Peyer's patch (tissue), 4 donors: Measurements from ENCODE around the gene SREBF2. TPM values are rescaled to one million over a fixed set of nuclear protein-coding genes. Genes with fewer than 3 reads are reported as not detected.

ENCODE experiments used
- DNase-seq, 3 donors: peaks; one replicate each; pipeline ENCODE4 v3.0.0-alpha.2; 2017 to 2019
- H3K27ac ChIP-seq, 4 donors: fragments of 200-600 bp; sonication (generic); one replicate each; pipeline ENCODE4 v1.5.1; 2016 to 2019
- H3K27me3 ChIP-seq, 2 donors: fragments of 200-600 bp; sonication (generic); one replicate each; pipeline ENCODE4 v1.5.1; 2019
- H3K36me3 ChIP-seq, 3 donors: fragments of 200-600 bp; sonication (generic); one replicate each; pipeline ENCODE4 v1.5.1; 2016 to 2019
- H3K4me1 ChIP-seq, 4 donors: fragments of 200-600 bp; sonication (generic); one replicate each; pipeline ENCODE4 v1.5.1; 2016 to 2019
- H3K4me3 ChIP-seq, 4 donors: fragments of 200-600 bp; sonication (generic); 1 replicate in 3 of 4; 2 replicates in 1 of 4; pipeline ENCODE4 v1.5.1; 2016 to 2019; ENCODE audit warnings: mild to moderate bottlenecking in 1 of 4
- H3K9me3 ChIP-seq, 4 donors: fragments of 200-600 bp; sonication (generic); one replicate each; pipeline ENCODE4 v1.5.1; 2016 to 2019; ENCODE audit warnings: mild to moderate bottlenecking in 1 of 4
- POLR2A ChIP-seq, 2 donors: fragments of 450-650 bp; IDR thresholded peaks; one replicate each; pipeline ENCODE4 v1.5.1; 2017; ENCODE audit warnings: antibody characterized with exemption in 2 of 2, mild to moderate bottlenecking in 2 of 2, moderate library complexity in 2 of 2
- total RNA-seq, 4 donors: library from RNA; depleted of rRNA; stranded (reverse); fragments of >200 nt; gene quantifications; one replicate each; pipeline ENCODE4 v1.1.0, GENCODE V29; 2016
- TF ChIP-seq, protein P1 (sequence below), 6 experiments: fragments of 450-650 bp in 4 of 6; fragments of 200-600 bp in 2 of 6; sonication (generic) in 1 of 6; IDR thresholded peaks; one replicate each; pipeline ENCODE4 v1.5.1; 2017 to 2019; ENCODE audit warnings: antibody characterized with exemption in 6 of 6, mild to moderate bottlenecking in 3 of 6, moderate library complexity in 1 of 6

Gene SREBF2
- total RNA-seq, 4 donors from 2014 or later: 66.0 to 221 (median 144) TPM

DNA sequence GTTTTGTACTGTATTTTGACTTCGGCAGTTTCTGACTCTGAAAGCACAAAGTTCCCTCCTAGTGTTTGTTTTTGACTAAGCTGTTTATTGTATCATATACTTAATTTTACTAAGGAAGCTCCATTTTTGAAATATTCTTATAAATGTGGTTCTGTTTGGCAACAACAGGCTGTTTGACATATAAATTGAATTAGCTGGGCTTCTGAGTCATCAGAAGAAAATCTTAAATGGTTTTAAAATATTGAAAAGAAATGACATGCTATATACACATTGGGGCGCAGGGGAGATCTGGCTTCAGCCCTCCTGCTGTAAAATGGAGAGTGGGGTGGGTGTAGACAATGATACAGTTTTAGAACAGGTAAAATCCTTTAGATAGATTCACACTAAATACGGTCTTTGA, 43.4 kb downstream of the SREBF2 start:
- Histone ChIP-seq H3K4me3 (no peak overlapping the region), H3K9me3 (no peaks in the 10 kb centered on the region), H3K36me3 (peaks cover 0 to 99% (median 0%) of the 10 kb centered on the region in 3 donors), H3K27ac (no peak overlapping the region), H3K4me1 (no peaks in the 10 kb centered on the region), H3K27me3 (no peaks in the 10 kb centered on the region)
- DNase-seq: no peak
- TF ChIP-seq, protein P1, sequence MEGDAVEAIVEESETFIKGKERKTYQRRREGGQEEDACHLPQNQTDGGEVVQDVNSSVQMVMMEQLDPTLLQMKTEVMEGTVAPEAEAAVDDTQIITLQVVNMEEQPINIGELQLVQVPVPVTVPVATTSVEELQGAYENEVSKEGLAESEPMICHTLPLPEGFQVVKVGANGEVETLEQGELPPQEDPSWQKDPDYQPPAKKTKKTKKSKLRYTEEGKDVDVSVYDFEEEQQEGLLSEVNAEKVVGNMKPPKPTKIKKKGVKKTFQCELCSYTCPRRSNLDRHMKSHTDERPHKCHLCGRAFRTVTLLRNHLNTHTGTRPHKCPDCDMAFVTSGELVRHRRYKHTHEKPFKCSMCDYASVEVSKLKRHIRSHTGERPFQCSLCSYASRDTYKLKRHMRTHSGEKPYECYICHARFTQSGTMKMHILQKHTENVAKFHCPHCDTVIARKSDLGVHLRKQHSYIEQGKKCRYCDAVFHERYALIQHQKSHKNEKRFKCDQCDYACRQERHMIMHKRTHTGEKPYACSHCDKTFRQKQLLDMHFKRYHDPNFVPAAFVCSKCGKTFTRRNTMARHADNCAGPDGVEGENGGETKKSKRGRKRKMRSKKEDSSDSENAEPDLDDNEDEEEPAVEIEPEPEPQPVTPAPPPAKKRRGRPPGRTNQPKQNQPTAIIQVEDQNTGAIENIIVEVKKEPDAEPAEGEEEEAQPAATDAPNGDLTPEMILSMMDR (IDR thresholded peaks at IDR 0.05): no peak
- TF ChIP-seq POLR2A (IDR thresholded peaks at IDR 0.05): no peak

DNA sequence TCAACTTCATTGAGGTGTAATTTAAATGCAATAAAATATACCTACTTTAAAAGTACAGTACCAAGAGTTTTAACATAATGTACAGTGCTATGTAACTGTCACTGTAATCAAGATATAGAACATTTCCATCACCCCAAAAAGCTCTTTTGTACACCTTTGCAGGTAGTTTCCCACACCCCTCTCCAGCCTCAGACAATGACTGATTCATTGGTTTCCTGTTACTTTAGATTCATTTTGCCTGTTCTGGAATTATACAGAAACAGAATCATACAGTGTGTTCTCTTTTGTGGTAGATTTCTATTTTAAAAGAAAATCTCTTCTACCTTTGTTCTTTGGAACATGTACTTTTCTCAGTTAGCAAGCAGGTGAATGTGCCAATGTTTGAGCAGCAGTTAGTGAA, 43.8 kb downstream of the SREBF2 start:
- Histone ChIP-seq H3K27ac (no peak overlapping the region), H3K36me3 (peaks cover 0 to 99% (median 0%) of the 10 kb centered on the region in 3 donors), H3K4me1 (no peaks in the 10 kb centered on the region), H3K4me3 (no peak overlapping the region), H3K27me3 (no peaks in the 10 kb centered on the region), H3K9me3 (no peaks in the 10 kb centered on the region)
- no peak for DNase-seq
- no peak for TF ChIP-seq POLR2A (IDR thresholded peaks at IDR 0.05)
- TF ChIP-seq, protein P1 (IDR thresholded peaks at IDR 0.05): no peak

DNA sequence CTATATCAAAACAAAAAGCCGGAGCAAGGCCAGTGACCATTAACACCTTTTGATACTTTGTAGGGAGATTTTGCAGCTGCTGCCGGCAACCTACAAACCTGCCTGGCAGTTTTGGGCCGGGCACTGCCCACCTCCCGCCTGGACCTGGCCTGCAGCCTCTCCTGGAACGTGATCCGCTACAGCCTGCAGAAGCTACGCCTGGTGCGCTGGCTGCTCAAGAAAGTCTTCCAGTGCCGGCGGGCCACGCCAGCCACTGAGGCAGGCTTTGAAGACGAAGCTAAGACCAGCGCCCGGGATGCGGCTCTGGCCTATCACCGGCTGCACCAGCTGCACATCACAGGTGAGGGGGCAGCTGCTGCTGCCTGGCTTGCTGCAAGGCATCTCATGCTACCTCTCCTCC, 47.7 kb downstream of the SREBF2 start:
- no peaks in the 10 kb centered on the region for H3K9me3 ChIP-seq
- no peaks in the 10 kb centered on the region for H3K27me3 ChIP-seq
- no peak for DNase-seq
- H3K4me3 ChIP-seq: no peak overlapping the region
- TF ChIP-seq, protein P1 (IDR thresholded peaks at IDR 0.05): no peak
- TF ChIP-seq POLR2A (IDR thresholded peaks at IDR 0.05): no peak
- H3K27ac ChIP-seq: no peak overlapping the region
- peaks cover 0 to 5% (median 0%) of the 10 kb centered on the region in 4 donors for H3K4me1 ChIP-seq
- peaks cover 0 to 99% (median 0%) of the 10 kb centered on the region in 3 donors for H3K36me3 ChIP-seq

DNA sequence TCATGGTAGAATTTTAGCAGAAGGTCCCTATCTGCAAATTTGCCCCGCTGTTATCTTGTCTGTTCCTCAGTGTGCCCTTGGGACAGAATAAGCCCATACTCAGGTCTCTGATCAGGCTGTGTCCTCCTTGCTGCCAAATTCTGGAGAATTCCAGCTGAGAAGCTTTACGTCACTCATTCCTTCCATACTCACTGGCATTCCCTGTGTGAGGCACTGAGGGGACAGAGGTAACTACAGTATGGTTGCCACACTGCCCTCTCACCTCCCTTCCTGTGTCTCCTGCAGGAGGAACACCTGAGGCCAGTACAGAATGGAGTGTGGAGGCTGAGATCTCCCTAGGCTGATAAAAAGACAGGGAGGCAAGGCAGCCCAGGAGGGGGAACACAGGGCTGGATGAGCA, 50.5 kb downstream of the SREBF2 start:
- peaks cover 0 to 99% (median 0%) of the 10 kb centered on the region in 3 donors for H3K36me3 ChIP-seq
- DNase-seq: no peak
- TF ChIP-seq, protein P1 (IDR thresholded peaks at IDR 0.05): no peak
- TF ChIP-seq POLR2A (IDR thresholded peaks at IDR 0.05): no peak

DNA sequence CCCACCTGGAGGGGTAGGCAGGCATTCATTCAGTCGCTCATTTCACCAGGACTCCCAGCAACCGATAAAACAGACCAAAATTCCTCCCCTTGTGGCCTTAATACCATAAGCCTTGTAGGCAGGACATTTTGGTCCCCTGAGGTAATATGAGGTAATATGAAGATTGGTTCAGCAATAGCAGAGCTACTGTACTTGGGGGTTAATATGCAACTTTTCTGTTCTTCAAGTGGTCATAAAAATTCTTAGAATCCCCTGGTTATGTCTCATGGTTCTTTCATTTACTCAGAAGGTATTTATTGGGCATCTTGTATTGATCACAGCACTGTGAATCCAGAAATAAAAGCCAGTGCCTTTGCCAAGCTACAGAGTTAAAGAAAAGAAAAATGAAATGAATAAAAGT, 52.2 kb downstream of the SREBF2 start:
- Histone ChIP-seq H3K4me1 (peaks cover 0 to 5% (median 0%) of the 10 kb centered on the region in 4 donors), H3K9me3 (no peaks in the 10 kb centered on the region), H3K4me3 (no peak overlapping the region), H3K36me3 (peaks cover 0 to 99% (median 0%) of the 10 kb centered on the region in 3 donors), H3K27ac (peak overlapping the region in 1 of 4 donors; percentile 65), H3K27me3 (no peaks in the 10 kb centered on the region)
- DNase-seq: no peak
- no peak for TF ChIP-seq POLR2A (IDR thresholded peaks at IDR 0.05)
- TF ChIP-seq, protein P1 (IDR thresholded peaks at IDR 0.05): no peak

More for the DNA sequence above, 50.5 kb downstream of the SREBF2 start:
- peak overlapping the region in 1 of 4 donors; percentile 65 for H3K27ac ChIP-seq
- no peaks in the 10 kb centered on the region for H3K9me3 ChIP-seq
- H3K4me1 ChIP-seq: peaks cover 0 to 5% (median 0%) of the 10 kb centered on the region in 4 donors
- no peaks in the 10 kb centered on the region for H3K27me3 ChIP-seq
- H3K4me3 ChIP-seq: no peak overlapping the region

DNA sequence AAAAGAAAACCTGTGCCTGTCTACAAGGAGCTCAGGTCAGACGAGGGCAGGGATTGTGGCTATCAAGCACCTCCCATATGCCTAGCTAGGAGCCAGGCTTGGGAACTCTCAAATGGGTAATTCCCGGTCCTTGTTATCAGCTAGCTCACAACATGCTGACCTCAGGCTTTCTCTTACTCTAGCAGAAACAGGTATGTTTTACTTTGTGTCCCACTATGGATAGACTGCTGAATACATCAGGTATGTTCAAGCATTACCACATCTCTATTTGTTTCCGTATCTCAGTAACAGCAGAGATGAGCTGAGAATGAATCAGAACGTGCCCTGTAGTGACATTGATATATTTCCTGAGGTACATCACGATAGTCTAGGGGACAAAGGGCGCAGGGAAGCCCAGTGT, 52.6 kb downstream of the SREBF2 start:
- peaks cover 0 to 100% (median 0%) of the 10 kb centered on the region in 3 donors for H3K36me3 ChIP-seq
- no peak for DNase-seq
- H3K9me3 ChIP-seq: no peaks in the 10 kb centered on the region
- H3K27ac ChIP-seq: peak overlapping the region in 1 of 4 donors; percentile 65
- H3K4me1 ChIP-seq: peaks cover 0 to 5% (median 0%) of the 10 kb centered on the region in 4 donors
- no peak overlapping the region for H3K4me3 ChIP-seq
- TF ChIP-seq, protein P1 (IDR thresholded peaks at IDR 0.05): no peak
- no peak for TF ChIP-seq POLR2A (IDR thresholded peaks at IDR 0.05)
- no peaks in the 10 kb centered on the region for H3K27me3 ChIP-seq
